ENCODE results near the gene CYBB.
A peak's percentile ranks its signal among the peaks of the same experiment; 100 is the strongest.

Gene CYBB

GRCh38 chrX:37818031-37818430, 38.2 kb downstream of the CYBB start:
- Histone ChIP-seq H3K36me3 (no peaks in the 10 kb centered on the region), H3K27me3 (no peaks in the 10 kb centered on the region), H3K4me3 (no peak overlapping the region), H3K27ac (no peak overlapping the region), H3K9me3 (no peaks in the 10 kb centered on the region), H3K4me1 (peaks cover 0 to 4% (median 0%) of the 10 kb centered on the region in 4 donors)
- no peak for DNase-seq
- no peak for TF ChIP-seq CTCF (IDR thresholded peaks at IDR 0.05)
- intact Hi-C loops (cut with DNase I; ENCODE audit: low total_unique reads) = no loop called here

GRCh38 chrX:37820646-37821045, 40.8 kb downstream of the CYBB start:
- no peak for TF ChIP-seq CTCF (IDR thresholded peaks at IDR 0.05)
- Histone ChIP-seq H3K27ac (no peak overlapping the region), H3K4me1 (peaks cover 0 to 2% (median 0%) of the 10 kb centered on the region in 4 donors), H3K9me3 (no peaks in the 10 kb centered on the region), H3K27me3 (no peaks in the 10 kb centered on the region), H3K4me3 (no peak overlapping the region), H3K36me3 (no peaks in the 10 kb centered on the region)
- no peak for DNase-seq
- intact Hi-C loops (cut with DNase I; ENCODE audit: low total_unique reads) = loop anchor here (5.0 kb wide), 1 partner anchor 308 kb away; no protein-coding TSS in a partner anchor

- H3K36me3 ChIP-seq = no peaks in the 10 kb centered on the region
- H3K4me1 ChIP-seq = no peaks in the 10 kb centered on the region
- no peak for TF ChIP-seq CTCF (IDR thresholded peaks at IDR 0.05)
- H3K27me3 ChIP-seq = no peaks in the 10 kb centered on the region
- DNase-seq = no peak
- intact Hi-C loops (cut with DNase I; ENCODE audit: low total_unique reads) = loop anchor here (5.0 kb wide), 1 partner anchor 312 kb away; no protein-coding TSS in a partner anchor
- no peak overlapping the region for H3K4me3 ChIP-seq
- H3K9me3 ChIP-seq = no peaks in the 10 kb centered on the region
- H3K27ac ChIP-seq = no peak overlapping the region
Measured at GRCh38 chrX:37824491-37825214, 44.8 kb downstream of the CYBB start.

- intact Hi-C loops (cut with DNase I; ENCODE audit: low total_unique reads) = no loop called here
- H3K36me3 ChIP-seq = no peaks in the 10 kb centered on the region
- peak; percentile 39 to 55 for DNase-seq
- TF ChIP-seq CTCF (IDR thresholded peaks at IDR 0.05) = peak; percentile 78 to 80
- H3K27me3 ChIP-seq = no peaks in the 10 kb centered on the region
- no peaks in the 10 kb centered on the region for H3K9me3 ChIP-seq
- no peak overlapping the region for H3K4me3 ChIP-seq
- no peak overlapping the region for H3K27ac ChIP-seq
- H3K4me1 ChIP-seq = peaks cover 0 to 4% (median 0%) of the 10 kb centered on the region in 4 donors
Measured at GRCh38 chrX:37825215-37825842, 45.5 kb downstream of the CYBB start.

- TF ChIP-seq CTCF (IDR thresholded peaks at IDR 0.05) = no peak
- no peak overlapping the region for H3K27ac ChIP-seq
- H3K27me3 ChIP-seq = no peaks in the 10 kb centered on the region
- H3K4me3 ChIP-seq = no peak overlapping the region
- DNase-seq = no peak
- no peaks in the 10 kb centered on the region for H3K9me3 ChIP-seq
- H3K36me3 ChIP-seq = no peaks in the 10 kb centered on the region
- peaks cover 0 to 4% (median 0%) of the 10 kb centered on the region in 4 donors for H3K4me1 ChIP-seq
- intact Hi-C loops (cut with DNase I; ENCODE audit: low total_unique reads) = no loop called here
Measured at GRCh38 chrX:37829721-37830120, 49.9 kb downstream of the CYBB start.
